GM12878 (cell line): Measurements from ENCODE around the gene ELL. TPM values are rescaled to one million over a fixed set of nuclear protein-coding genes. Genes with fewer than 3 reads are reported as not detected.

Experiments
- BRCA1 ChIP-seq: IDR thresholded peaks from 2 replicates; pipeline ENCODE4 v1.6.1; 2011; ENCODE audit warnings: low read depth, low read length, improper control_type of control experiment
- E2F4 ChIP-seq: IDR thresholded peaks from 2 replicates; pipeline ENCODE4 v1.6.1; 2012; ENCODE audit warnings: low read depth, low read length, improper control_type of control experiment
- EED ChIP-seq: sonication (generic); IDR thresholded peaks from 2 replicates; pipeline ENCODE4 v1.6.1; 2016; ENCODE audit warnings: antibody characterized with exemption, low read depth
- GABPA ChIP-seq: IDR thresholded peaks from 2 replicates; pipeline ENCODE4 v1.6.1; 2014; ENCODE audit warnings: antibody characterized with exemption, low read depth, mild to moderate bottlenecking, inconsistent platforms
- HCFC1 ChIP-seq: fragments of 150-350 bp; IDR thresholded peaks from 2 replicates; pipeline ENCODE4 v1.6.1; 2014; ENCODE audit warnings: low read length
- MLLT1 ChIP-seq: fragments of 450-650 bp; IDR thresholded peaks from 2 replicates; pipeline ENCODE4 v1.6.1; 2016; ENCODE audit warnings: mild to moderate bottlenecking
- POLR2AphosphoS2 ChIP-seq: IDR thresholded peaks from 2 replicates; pipeline ENCODE4 v1.6.1; 2011; ENCODE audit warnings: low read depth, mild to moderate bottlenecking, low read length, improper control_type of control experiment, moderate library complexity
- SIX5 ChIP-seq: IDR thresholded peaks from 2 replicates; pipeline ENCODE4 v1.6.1; 2011; ENCODE audit warnings: mild to moderate bottlenecking, low read depth, low read length, moderate library complexity; ENCODE audit not compliant: severe bottlenecking
- TBL1XR1 ChIP-seq: IDR thresholded peaks from 2 replicates; pipeline ENCODE4 v1.6.1; 2012; ENCODE audit warnings: low read depth, low read length, improper control_type of control experiment
- ZNF687 ChIP-seq: fragments of 450-650 bp; IDR thresholded peaks from 2 replicates; pipeline ENCODE4 v1.6.1; 2017; ENCODE audit warnings: mild to moderate bottlenecking, moderate library complexity
- ZSCAN29 ChIP-seq: fragments of 450-650 bp; IDR thresholded peaks from 2 replicates; pipeline ENCODE4 v1.6.1; 2017; ENCODE audit warnings: mild to moderate bottlenecking, moderate library complexity
- polyA plus RNA-seq, 11 experiments: library from polyadenylated mRNA; depleted of rRNA in 4 of 11; unstranded in 6 of 11; stranded (reverse) in 5 of 11; fragments of >200 nt; fragmentation: Nextera tagmentation in 4 of 11; fragmentation: Illumina TruSeq in 1 of 11; extraction: Ambion mirVana in 4 of 11; extraction: Trizol in 1 of 11; gene quantifications; 1 replicate in 1 of 11; 2 replicates in 10 of 11; pipeline versions ENCODE4 v1.2.1 to v1.2.3, GENCODE V29; 2011 to 2016; ENCODE audit warnings: inconsistent platforms in 2 of 11, missing spikeins in 2 of 11, low read depth in 1 of 11
- total RNA-seq, 4 experiments: library from RNA; depleted of rRNA in 3 of 4; stranded (reverse); fragments of >200 nt in 3 of 4; fragmentation: Illumina TruSeq in 1 of 4; extraction: Trizol in 1 of 4; gene quantifications; 2 replicates each; pipeline versions ENCODE4 v1.2.1 to v1.2.3, GENCODE V29; 2013 to 2021
- TF ChIP-seq, protein P1 (sequence below): fragments of 450-650 bp; IDR thresholded peaks from 2 replicates; pipeline ENCODE4 v1.6.1; 2017; ENCODE audit warnings: mild to moderate bottlenecking, low read depth, inconsistent platforms; ENCODE audit not compliant: poor library complexity, severe bottlenecking

The ELL gene
- total and polyA plus RNA-seq, 10 of the 15 experiments (the other 5 are each of a cell fraction or from before 2014, with no cell fraction given) = 0.91 to 25.0 (median 9.1) TPM

GRCh38 chr19:18551631-18552030, 29.8 kb upstream of the ELL start (continued):
- TF ChIP-seq, protein P1, sequence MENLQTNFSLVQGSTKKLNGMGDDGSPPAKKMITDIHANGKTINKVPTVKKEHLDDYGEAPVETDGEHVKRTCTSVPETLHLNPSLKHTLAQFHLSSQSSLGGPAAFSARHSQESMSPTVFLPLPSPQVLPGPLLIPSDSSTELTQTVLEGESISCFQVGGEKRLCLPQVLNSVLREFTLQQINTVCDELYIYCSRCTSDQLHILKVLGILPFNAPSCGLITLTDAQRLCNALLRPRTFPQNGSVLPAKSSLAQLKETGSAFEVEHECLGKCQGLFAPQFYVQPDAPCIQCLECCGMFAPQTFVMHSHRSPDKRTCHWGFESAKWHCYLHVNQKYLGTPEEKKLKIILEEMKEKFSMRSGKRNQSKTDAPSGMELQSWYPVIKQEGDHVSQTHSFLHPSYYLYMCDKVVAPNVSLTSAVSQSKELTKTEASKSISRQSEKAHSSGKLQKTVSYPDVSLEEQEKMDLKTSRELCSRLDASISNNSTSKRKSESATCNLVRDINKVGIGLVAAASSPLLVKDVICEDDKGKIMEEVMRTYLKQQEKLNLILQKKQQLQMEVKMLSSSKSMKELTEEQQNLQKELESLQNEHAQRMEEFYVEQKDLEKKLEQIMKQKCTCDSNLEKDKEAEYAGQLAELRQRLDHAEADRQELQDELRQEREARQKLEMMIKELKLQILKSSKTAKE = no peak
- TF ChIP-seq TBL1XR1 = no peak
- TF ChIP-seq ZSCAN29 = no peak
- TF ChIP-seq E2F4 = no peak
- no peak for TF ChIP-seq EED
- TF ChIP-seq SIX5 = no peak
- no peak for TF ChIP-seq HCFC1
- no peak for TF ChIP-seq POLR2AphosphoS2
- no peak for TF ChIP-seq ZNF687
- no peak for TF ChIP-seq BRCA1
- no peak for TF ChIP-seq GABPA
- no peak for TF ChIP-seq MLLT1
